RWPE1 (cell line): ENCODE results near the gene PTPRU.

Experiments used
- CTCF ChIA-PET: fragments of 350-600 bp; sonication (Branson Sonifier 250); formaldehyde crosslinking; extraction: SDS; loops from one replicate; lab custom pipeline; 2021; lab: Yijun Ruan, JAX
- POLR2A ChIA-PET: fragments of 400-600 bp; formaldehyde crosslinking; extraction: SDS; loops from one replicate; lab custom pipeline; 2020; ENCODE audit warnings: antibody characterized with exemption; ENCODE audit not compliant: low non-redundant PET; lab: Yijun Ruan, JAX
- DNase-seq: peaks from one replicate; pipeline ENCODE4 v3.0.0; 2012; ENCODE audit warnings: low spot score
- H3K27ac ChIP-seq: fragments of 450-650 bp; 2 replicates; pipeline ENCODE4 v1.5.1; 2017
- CTCF ChIP-seq: fragments of 450-650 bp; conservative IDR thresholded peaks from 2 replicates; pipeline ENCODE4 v1.5.1; 2017; ENCODE audit warnings: low read depth, mild to moderate bottlenecking

Gene PTPRU

DNA sequence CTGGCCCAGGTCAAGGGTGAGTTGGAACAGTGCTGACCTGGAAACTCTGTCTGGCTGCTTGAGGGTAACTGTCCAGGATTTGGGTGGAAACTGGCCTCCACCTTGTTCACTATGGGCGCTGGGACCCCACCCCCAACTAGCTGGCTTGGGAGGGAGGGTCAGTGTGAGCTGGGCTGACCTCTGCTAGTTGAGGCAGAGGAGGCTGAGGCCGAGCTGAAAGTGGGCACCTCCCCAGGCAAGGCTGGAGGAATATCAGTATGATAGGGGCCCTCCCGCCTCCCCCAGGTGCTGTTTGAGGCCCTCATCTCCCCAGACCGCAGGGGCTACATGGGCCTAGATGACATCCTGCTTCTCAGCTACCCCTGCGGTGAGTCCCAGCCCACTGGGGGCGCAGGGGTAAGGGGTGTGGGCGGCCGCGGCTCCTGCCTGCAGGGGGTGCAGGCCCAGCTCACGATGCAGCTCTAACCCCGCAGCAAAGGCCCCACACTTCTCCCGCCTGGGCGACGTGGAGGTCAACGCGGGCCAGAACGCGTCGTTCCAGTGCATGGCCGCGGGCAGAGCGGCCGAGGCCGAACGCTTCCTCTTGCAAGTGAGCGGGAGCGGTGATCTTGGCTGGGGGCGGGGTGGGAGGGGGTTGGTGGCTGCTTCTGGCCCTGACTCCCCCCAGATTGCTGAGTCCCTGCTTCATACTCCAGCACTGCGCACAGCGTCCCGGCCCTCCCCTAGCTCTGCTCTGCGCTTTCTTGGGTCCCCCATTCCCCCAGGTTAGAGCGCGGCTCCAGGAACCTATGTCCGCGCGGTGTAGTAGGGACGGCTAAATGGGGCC is 22.9 kb downstream of the PTPRU start:
- no peak for TF ChIP-seq CTCF
- no peak for DNase-seq
- CTCF ChIA-PET: interaction anchor here (0.8 to 1.5 kb wide), 2 partner anchors 23 to 1121 kb away, joined by 5 read pairs; partner anchors contain the start of gene PTPRU
- no peak overlapping the region for H3K27ac ChIP-seq
- POLR2A ChIA-PET: no interaction called here

DNA sequence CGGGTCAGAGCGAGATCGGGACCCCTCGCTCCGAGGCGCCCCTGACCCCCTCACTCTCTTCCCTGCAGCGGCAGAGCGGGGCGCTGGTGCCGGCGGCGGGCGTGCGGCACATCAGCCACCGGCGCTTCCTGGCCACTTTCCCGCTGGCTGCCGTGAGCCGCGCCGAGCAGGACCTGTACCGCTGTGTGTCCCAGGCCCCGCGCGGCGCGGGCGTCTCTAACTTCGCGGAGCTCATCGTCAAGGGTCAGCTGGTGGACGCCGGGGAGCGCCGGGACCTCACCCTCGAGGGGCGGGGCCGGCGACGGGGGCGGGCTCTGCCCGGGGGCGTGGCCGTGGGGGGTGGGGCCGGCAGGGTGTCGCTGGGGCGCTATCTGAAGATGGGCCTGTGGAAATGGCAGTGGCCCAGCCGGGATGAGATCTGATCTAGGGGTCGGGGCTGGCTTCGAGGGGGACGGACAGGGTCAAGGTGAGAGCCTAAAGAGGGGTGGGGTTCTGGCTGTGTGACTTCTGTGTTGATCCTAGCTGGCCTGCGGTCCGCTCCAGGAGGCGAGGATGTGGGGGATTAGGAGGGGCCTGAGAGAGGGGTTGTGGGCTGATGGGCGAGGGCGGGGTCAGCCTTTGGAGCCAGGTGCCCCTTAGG is 23.6 kb downstream of the PTPRU start:
- ChIA-PET CTCF (interaction anchor here (0.8 kb wide), 1 partner anchor 1120 kb away, joined by 5 read pairs; no protein-coding TSS in a partner anchor), POLR2A (no interaction called here)
- peak; percentile 73 for DNase-seq
- TF ChIP-seq CTCF: no peak
- no peak overlapping the region for H3K27ac ChIP-seq

- no peak for TF ChIP-seq CTCF
- no peak for DNase-seq
- H3K27ac ChIP-seq: no peak overlapping the region
- ChIA-PET POLR2A (no interaction called here), CTCF (interaction anchor here (0.6 to 0.7 kb wide), 3 partner anchors 187 to 1655 kb away, joined by 3 to 4 read pairs (median 4); no protein-coding TSS in a partner anchor)
Measured at GRCh38 chr1:29260531-29260930, 24.2 kb downstream of the PTPRU start.

DNA sequence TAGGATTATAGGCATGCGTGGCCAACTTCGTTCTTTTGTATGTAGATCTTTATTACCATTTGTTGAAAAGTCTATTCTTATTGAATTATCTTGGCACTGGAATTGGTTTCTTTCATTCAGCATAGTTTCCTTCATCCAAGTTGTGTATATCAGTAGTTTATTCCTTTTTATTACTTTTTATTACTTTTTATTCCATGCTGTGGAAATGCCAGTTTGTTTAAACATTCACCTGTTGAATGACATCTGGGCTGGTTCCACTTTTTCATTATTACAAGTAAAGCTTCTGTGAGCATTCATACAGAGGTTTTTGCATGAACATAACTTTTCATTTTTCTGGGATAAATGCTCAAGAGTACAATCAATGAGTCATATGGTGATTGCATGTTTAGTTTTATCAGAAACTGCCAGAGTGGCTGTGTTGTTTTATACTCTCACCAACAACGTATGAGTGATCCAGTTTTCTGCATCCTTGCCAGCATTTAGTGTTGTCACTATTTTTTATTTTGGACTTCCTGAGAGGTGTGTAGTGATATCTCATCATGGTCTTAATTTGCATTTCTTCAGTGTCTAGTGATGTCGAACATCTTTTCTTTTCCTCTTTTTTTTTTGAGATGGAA is 28.6 kb downstream of the PTPRU start:
- TF ChIP-seq CTCF: no peak
- DNase-seq: no peak
- no peak overlapping the region for H3K27ac ChIP-seq
- ChIA-PET CTCF (no interaction called here), POLR2A (no interaction called here)

GRCh38 chr1:29266912-29267311 is 30.6 kb downstream of the PTPRU start:
- no peak for DNase-seq
- no peak for TF ChIP-seq CTCF
- CTCF ChIA-PET: no interaction called here
- no peak overlapping the region for H3K27ac ChIP-seq
- POLR2A ChIA-PET: no interaction called here
